Upper lobe of right lung (tissue), 1 donor: ENCODE data around the gene LCN6. TPM values are rescaled to one million over a fixed set of nuclear protein-coding genes. Genes with fewer than 3 reads are reported as not detected.

Experiments
- ATAC-seq: fragments of 200-7000 bp; cut with Tn5 transposase; one replicate; pipeline ENCODE4 v1.9.1; 2020; ENCODE audit warnings: mild to moderate bottlenecking, moderate library complexity
- DNase-seq: peaks from one replicate; pipeline ENCODE4 v3.0.0-alpha.2; 2020
- H3K27ac ChIP-seq: fragments of 200-600 bp; one replicate; pipeline ENCODE4 v1.8.0; 2022
- H3K27me3 ChIP-seq: fragments of 200-600 bp; one replicate; pipeline ENCODE4 v1.8.0; 2022; ENCODE audit warnings: mild to moderate bottlenecking
- H3K36me3 ChIP-seq: fragments of 200-600 bp; one replicate; pipeline ENCODE4 v1.8.0; 2022
- H3K4me1 ChIP-seq: fragments of 200-600 bp; one replicate; pipeline ENCODE4 v1.8.0; 2022
- H3K4me3 ChIP-seq: fragments of 200-600 bp; one replicate; pipeline ENCODE4 v1.8.0; 2022; ENCODE audit warnings: mild to moderate bottlenecking
- H3K9me3 ChIP-seq: fragments of 200-600 bp; one replicate; pipeline ENCODE4 v1.8.0; 2022
- CTCF ChIP-seq: fragments of 200-600 bp; IDR thresholded peaks from one replicate; pipeline ENCODE4 v1.8.0; 2022; ENCODE audit warnings: antibody characterized with exemption
- intact Hi-C: fragments of 100-400 bp; cut with DNase I; formaldehyde crosslinking; loops from one replicate; pipeline ENCODE4 v1.11.0; 2022
- microRNA-seq: library from miRNA; unstranded; fragments of <30 nt; microRNA quantifications from one replicate; pipeline ENCODE4 v1.2.0, GENCODE V29; 2020; ENCODE audit warnings: borderline microRNAs expressed
- total RNA-seq: library from RNA; stranded (reverse); fragmentation: NEBNext Ultra II Directional; extraction: Animal tissue kit (Norgen Biotek cat#: 25700); gene quantifications from one replicate; pipeline ENCODE4 v1.2.1, GENCODE V29; 2021
- donor health status: DM: no; HTN: yes; CAD: no; lungs with severe emphysema.

Gene LCN6
- total RNA-seq, 1 donor from 2014 or later = 21.5 TPM

DNA sequence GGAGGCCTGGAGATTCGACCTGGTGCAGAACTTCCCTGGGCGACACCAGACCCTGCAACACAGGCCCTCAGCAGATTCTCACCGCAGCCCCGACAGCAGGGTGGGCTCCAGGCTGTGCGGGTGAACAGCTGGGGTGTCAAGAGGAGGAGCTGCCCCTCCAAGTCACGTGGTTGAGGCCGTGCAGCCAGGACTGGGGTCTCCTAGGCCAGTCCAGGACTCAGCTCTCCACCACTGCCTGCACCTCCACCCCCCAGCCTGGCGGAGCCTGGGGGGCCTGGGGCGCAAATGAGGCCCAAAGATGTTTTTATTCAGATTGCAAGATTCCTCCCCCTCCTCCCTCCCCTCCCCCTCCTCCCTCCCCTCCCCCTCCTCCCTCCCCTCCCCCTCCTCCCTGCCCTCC lies 51.8 kb downstream of the LCN6 start:
- DNase-seq (peak; percentile 66), ATAC-seq (no peak)
- intact Hi-C loops = no loop called here
- Histone ChIP-seq H3K4me1 (peaks cover 33% of the 10 kb centered on the region), H3K9me3 (no peaks in the 10 kb centered on the region), H3K27me3 (no peaks in the 10 kb centered on the region), H3K36me3 (no peaks in the 10 kb centered on the region), H3K4me3 (no peak overlapping the region), H3K27ac (no peak overlapping the region)
- no peak for TF ChIP-seq CTCF

DNA sequence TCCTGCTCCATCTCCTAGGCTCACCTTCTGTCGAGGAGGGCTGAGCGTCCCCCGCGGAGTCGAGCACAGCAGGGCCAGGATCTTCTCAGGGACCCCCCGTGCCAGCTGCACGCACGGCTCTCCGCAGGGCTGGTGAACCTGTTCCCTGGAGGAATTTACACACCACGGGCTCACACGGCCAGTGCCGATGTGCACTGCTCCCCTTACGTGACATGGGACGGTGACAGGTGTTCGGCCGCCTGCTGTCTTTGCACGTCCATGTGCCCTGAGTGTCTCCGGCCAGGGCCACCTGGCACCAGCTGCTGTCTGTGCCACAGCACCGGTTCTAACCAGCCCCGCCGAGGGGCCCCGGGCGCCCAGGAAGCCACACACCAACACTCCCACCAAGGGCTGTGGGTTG lies 52.4 kb downstream of the LCN6 start:
- ATAC-seq (no peak), DNase-seq (peak; percentile 73)
- no peaks in the 10 kb centered on the region for H3K27me3 ChIP-seq
- H3K9me3 ChIP-seq = no peaks in the 10 kb centered on the region
- H3K4me1 ChIP-seq = peaks cover 33% of the 10 kb centered on the region
- H3K4me3 ChIP-seq = no peak overlapping the region
- H3K27ac ChIP-seq = peak overlapping the region; percentile 71
- no peaks in the 10 kb centered on the region for H3K36me3 ChIP-seq
- intact Hi-C loops = no loop called here
- no peak for TF ChIP-seq CTCF

DNA sequence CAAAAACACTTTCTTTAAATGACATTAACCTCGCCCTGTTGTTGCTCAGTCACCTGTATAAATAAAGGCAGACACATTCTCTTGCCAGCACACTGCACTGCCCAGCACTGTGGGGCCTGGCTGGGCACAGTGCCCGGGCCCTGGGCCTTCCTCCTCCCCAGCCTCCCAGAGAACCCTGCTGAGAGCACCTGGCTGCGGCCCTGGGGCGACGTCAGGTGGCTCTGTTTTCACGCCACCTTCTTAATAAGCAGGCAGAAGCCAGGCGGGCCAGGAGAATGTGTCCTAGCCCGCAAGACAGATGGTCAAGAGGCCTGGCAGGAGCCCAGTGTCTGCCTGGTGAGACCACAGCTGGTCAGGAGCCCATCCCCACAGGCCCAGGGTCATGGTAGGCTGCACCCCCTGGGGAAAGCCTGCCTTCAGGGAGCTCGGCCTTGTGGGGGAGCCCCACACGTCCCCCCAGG lies 52.9 kb downstream of the LCN6 start:
- Histone ChIP-seq H3K4me3 (no peak overlapping the region), H3K36me3 (no peaks in the 10 kb centered on the region), H3K4me1 (peaks cover 31% of the 10 kb centered on the region), H3K9me3 (no peaks in the 10 kb centered on the region), H3K27me3 (no peaks in the 10 kb centered on the region), H3K27ac (peak overlapping the region; percentile 71)
- peak; percentile 68 for ATAC-seq
- TF ChIP-seq CTCF = no peak
- peak; percentile 92 for DNase-seq
- intact Hi-C loops = no loop called here

GRCh38 chr9:136694872-136695247 lies 53.5 kb downstream of the LCN6 start:
- Histone ChIP-seq H3K4me3 (no peak overlapping the region), H3K27me3 (no peaks in the 10 kb centered on the region), H3K27ac (peak overlapping the region; percentile 71), H3K36me3 (no peaks in the 10 kb centered on the region), H3K4me1 (peaks cover 26% of the 10 kb centered on the region), H3K9me3 (no peaks in the 10 kb centered on the region)
- ATAC-seq (no peak), DNase-seq (no peak)
- intact Hi-C loops = no loop called here
- TF ChIP-seq CTCF = no peak

- peaks cover 26% of the 10 kb centered on the region for H3K4me1 ChIP-seq
- intact Hi-C loops = no loop called here
- peak; percentile 90 for DNase-seq
- H3K27me3 ChIP-seq = no peaks in the 10 kb centered on the region
- H3K9me3 ChIP-seq = no peaks in the 10 kb centered on the region
- peak; percentile 67 for TF ChIP-seq CTCF
- H3K36me3 ChIP-seq = no peaks in the 10 kb centered on the region
- peak overlapping the region; percentile 58 for H3K27ac ChIP-seq
- ATAC-seq = peak; percentile 71
- no peak overlapping the region for H3K4me3 ChIP-seq
These were observed 54.0 kb downstream of the LCN6 start for GRCh38 chr9:136694163-136694871.

Small RNA genes lying within 50 kb of the gene (microRNA-seq; reads per million reads assigned to microRNA genes)
- not detected for gene MIR6722

Other genes starting within 250 kb of the LCN6 start
- gene NOTCH1, start 202.5 kb downstream of the LCN6 start, total RNA-seq = 114 TPM
- gene EGFL7, start 85.6 kb downstream of the LCN6 start, total RNA-seq = 302 TPM
- 117 TPM for gene AGPAT2, start 61.1 kb downstream of the LCN6 start, total RNA-seq
- gene DIPK1B, start 36.0 kb downstream of the LCN6 start, total RNA-seq = 17.7 TPM
- gene LCN10, start 5.6 kb downstream of the LCN6 start, total RNA-seq = 11.2 TPM
- not detected for gene LCN8, start 9.7 kb upstream of the LCN6 start, total RNA-seq
- not detected for gene LCN15, start 16.0 kb upstream of the LCN6 start, total RNA-seq
- 64.4 TPM for gene TMEM141, start 42.8 kb upstream of the LCN6 start, total RNA-seq
- 4.0 TPM for gene CCDC183, start 47.8 kb upstream of the LCN6 start, total RNA-seq
- 68.2 TPM for gene RABL6, start 59.4 kb upstream of the LCN6 start, total RNA-seq
- 2.7 TPM for gene AJM1, start 94.0 kb upstream of the LCN6 start, total RNA-seq
- gene PHPT1, start 100.9 kb upstream of the LCN6 start, total RNA-seq = 82.1 TPM
- 12.9 TPM for gene MAMDC4, start 103.8 kb upstream of the LCN6 start, total RNA-seq
- gene EDF1, start 117.8 kb upstream of the LCN6 start, total RNA-seq = 250 TPM
- 14.8 TPM for gene TRAF2, start 138.0 kb upstream of the LCN6 start, total RNA-seq
- 91.2 TPM for gene FBXW5, start 196.2 kb upstream of the LCN6 start, total RNA-seq
- 1.1 TPM for gene C8G, start 196.7 kb upstream of the LCN6 start, total RNA-seq
- gene LCN12, start 203.7 kb upstream of the LCN6 start, total RNA-seq = 2.6 TPM
- gene PTGDS, start 229.0 kb upstream of the LCN6 start, total RNA-seq = 477 TPM
- gene LCNL1, start 234.5 kb upstream of the LCN6 start, total RNA-seq = 5.1 TPM
- 53.1 TPM for gene PAXX, start 243.9 kb upstream of the LCN6 start, total RNA-seq
- gene CLIC3, start 248.0 kb upstream of the LCN6 start, total RNA-seq = 80.7 TPM